Right renal cortex interstitium (tissue), 3 donors: ENCODE results near the gene KIAA1671. TPM values are rescaled to one million over a fixed set of nuclear protein-coding genes. Genes with fewer than 3 reads are reported as not detected.

Experiments
- DNase-seq, 3 donors: peaks; one replicate each; pipeline ENCODE4 v3.0.0-alpha.2; 2013; ENCODE audit warnings: low read depth in 3 of 3, low spot score in 2 of 3
- polyA plus RNA-seq, 3 donors: library from polyadenylated mRNA; unstranded; fragments of 120-200 nt; gene quantifications; one replicate each; pipeline ENCODE4 v1.2.1, GENCODE V29; 2013; ENCODE audit not compliant: insufficient read length in 3 of 3

Gene KIAA1671
- polyA plus RNA-seq, 3 donors = 24.1 to 25.4 (median 24.8) TPM

GRCh38 chr22:25061605-25062376 lies 109.3 kb downstream of the KIAA1671 start:
- DNase-seq = no peak

GRCh38 chr22:25062386-25063085 lies 110.0 kb downstream of the KIAA1671 start:
- no peak for DNase-seq

GRCh38 chr22:25064894-25065560 lies 112.5 kb downstream of the KIAA1671 start:
- DNase-seq = no peak

- no peak for DNase-seq
Measured at GRCh38 chr22:25066861-25067435, 114.4 kb downstream of the KIAA1671 start.

GRCh38 chr22:25067851-25068421 lies 115.4 kb downstream of the KIAA1671 start:
- DNase-seq = no peak

- DNase-seq = no peak
Measured at GRCh38 chr22:25068707-25069106, 116.2 kb downstream of the KIAA1671 start.

- DNase-seq = no peak
Measured at GRCh38 chr22:25069426-25069757, 116.9 kb downstream of the KIAA1671 start.

GRCh38 chr22:25069758-25070481 lies 117.4 kb downstream of the KIAA1671 start:
- no peak for DNase-seq

GRCh38 chr22:25070956-25071355 lies 118.4 kb downstream of the KIAA1671 start:
- DNase-seq = no peak

- no peak for DNase-seq
Measured at GRCh38 chr22:25071720-25072119, 119.2 kb downstream of the KIAA1671 start.

- DNase-seq = no peak
Measured at GRCh38 chr22:25072406-25072805, 119.9 kb downstream of the KIAA1671 start.

- no peak for DNase-seq
Measured at GRCh38 chr22:25076336-25076735, 123.8 kb downstream of the KIAA1671 start.

GRCh38 chr22:25077056-25077455 lies 124.5 kb downstream of the KIAA1671 start:
- no peak for DNase-seq

GRCh38 chr22:25077964-25078363 lies 125.4 kb downstream of the KIAA1671 start:
- no peak for DNase-seq

- no peak for DNase-seq
Measured at GRCh38 chr22:25078591-25078990, 126.1 kb downstream of the KIAA1671 start.

- no peak for DNase-seq
Measured at GRCh38 chr22:25080855-25081254, 128.3 kb downstream of the KIAA1671 start.

GRCh38 chr22:25081409-25081824 lies 128.9 kb downstream of the KIAA1671 start:
- no peak for DNase-seq

GRCh38 chr22:25082096-25082495 lies 129.6 kb downstream of the KIAA1671 start:
- DNase-seq = no peak

GRCh38 chr22:25083056-25083806 lies 130.7 kb downstream of the KIAA1671 start:
- DNase-seq = no peak

GRCh38 chr22:25083807-25084200 lies 131.3 kb downstream of the KIAA1671 start:
- no peak for DNase-seq
